Measurements from ENCODE around the gene NAALADL2.

The NAALADL2 gene

GRCh38 chr3:175749981-175750380 lies 890.8 kb downstream of the NAALADL2 start:
- no peak overlapping the region for H3K4me3 ChIP-seq (replicated peaks; ENCODE audit: low read depth, low read length)
- no peak for TF ChIP-seq CTCF (IDR thresholded peaks at IDR 0.05; ENCODE audit: low read length, missing control alignments)
- no peak for DNase-seq (ENCODE audit: low read depth)

- TF ChIP-seq CTCF (IDR thresholded peaks at IDR 0.05; ENCODE audit: low read length, missing control alignments): no peak
- no peak for DNase-seq (ENCODE audit: low read depth)
- no peak overlapping the region for H3K4me3 ChIP-seq (replicated peaks; ENCODE audit: low read depth, low read length)
Observed at GRCh38 chr3:175751089-175751488, 892.0 kb downstream of the NAALADL2 start.

GRCh38 chr3:175763948-175764347 lies 904.8 kb downstream of the NAALADL2 start:
- TF ChIP-seq CTCF (IDR thresholded peaks at IDR 0.05; ENCODE audit: low read length, missing control alignments): no peak
- H3K4me3 ChIP-seq (replicated peaks; ENCODE audit: low read depth, low read length): no peak overlapping the region
- no peak for DNase-seq (ENCODE audit: low read depth)

- TF ChIP-seq CTCF (IDR thresholded peaks at IDR 0.05; ENCODE audit: low read length, missing control alignments): no peak
Observed at GRCh38 chr3:175764722-175765121, 905.6 kb downstream of the NAALADL2 start.

GRCh38 chr3:175770426-175770825 lies 911.3 kb downstream of the NAALADL2 start:
- no peak for DNase-seq (ENCODE audit: low read depth)
- TF ChIP-seq CTCF (IDR thresholded peaks at IDR 0.05; ENCODE audit: low read length, missing control alignments): no peak
- no peak overlapping the region for H3K4me3 ChIP-seq (replicated peaks; ENCODE audit: low read depth, low read length)

More at GRCh38 chr3:175764722-175765121, 905.6 kb downstream of the NAALADL2 start:
- DNase-seq (ENCODE audit: low read depth): no peak
- H3K4me3 ChIP-seq (replicated peaks; ENCODE audit: low read depth, low read length): no peak overlapping the region

GRCh38 chr3:175777495-175777894 lies 918.4 kb downstream of the NAALADL2 start:
- TF ChIP-seq CTCF (IDR thresholded peaks at IDR 0.05; ENCODE audit: low read length, missing control alignments): no peak
- no peak overlapping the region for H3K4me3 ChIP-seq (replicated peaks; ENCODE audit: low read depth, low read length)
- peak; percentile 9 for DNase-seq (ENCODE audit: low read depth)

- H3K4me3 ChIP-seq (replicated peaks; ENCODE audit: low read depth, low read length): no peak overlapping the region
- no peak for TF ChIP-seq CTCF (IDR thresholded peaks at IDR 0.05; ENCODE audit: low read length, missing control alignments)
- no peak for DNase-seq (ENCODE audit: low read depth)
Observed at GRCh38 chr3:175777965-175778364, 918.8 kb downstream of the NAALADL2 start.
